GM18508 (cell line): ENCODE data around the gene NDE1.
"Not testable (repeated sequence)": the region's sequence is repeated elsewhere in the genome, so short reads cannot be mapped to it uniquely, and the experiment has no call there.

ENCODE experiments used
- ATAC-seq: cut with Tn5 transposase; IDR thresholded peaks from one replicate; pipeline ENCODE4 v1.9.1; 2021; ENCODE audit warnings: moderate number of reproducible peaks; ENCODE audit not compliant: insufficient read depth, unreplicated experiment

NDE1 gene

GRCh38 chr16:15691046-15691445 lies 41.0 kb downstream of the NDE1 start:
- no peak for ATAC-seq

- ATAC-seq, result not testable (repeated sequence)
Observed at GRCh38 chr16:15692508-15692907, 42.5 kb downstream of the NDE1 start.

GRCh38 chr16:15694499-15694898 lies 44.5 kb downstream of the NDE1 start:
- no peak for ATAC-seq

GRCh38 chr16:15699819-15700218 lies 49.8 kb downstream of the NDE1 start:
- no peak for ATAC-seq

GRCh38 chr16:15701367-15701766 lies 51.3 kb downstream of the NDE1 start:
- ATAC-seq, result no peak

GRCh38 chr16:15701975-15702970 lies 52.2 kb downstream of the NDE1 start:
- ATAC-seq, result no peak

- no peak for ATAC-seq
Observed at GRCh38 chr16:15703029-15703736, 53.1 kb downstream of the NDE1 start.

- ATAC-seq, result no peak
Observed at GRCh38 chr16:15704545-15704987, 54.5 kb downstream of the NDE1 start.

- no peak for ATAC-seq
Observed at GRCh38 chr16:15705064-15705565, 55.1 kb downstream of the NDE1 start.

GRCh38 chr16:15707332-15707731 lies 57.3 kb downstream of the NDE1 start:
- ATAC-seq, result no peak

- no peak for ATAC-seq
Observed at GRCh38 chr16:15708096-15708495, 58.1 kb downstream of the NDE1 start.

GRCh38 chr16:15708997-15709396 lies 59.0 kb downstream of the NDE1 start:
- no peak for ATAC-seq

GRCh38 chr16:15714393-15715172 lies 64.5 kb downstream of the NDE1 start:
- ATAC-seq, result no peak

GRCh38 chr16:15715221-15715620 lies 65.2 kb downstream of the NDE1 start:
- ATAC-seq, result no peak

- no peak for ATAC-seq
Observed at GRCh38 chr16:15716694-15717447, 66.8 kb downstream of the NDE1 start.

GRCh38 chr16:15721018-15721417 lies 71.0 kb downstream of the NDE1 start:
- ATAC-seq, result no peak

- ATAC-seq, result no peak
Observed at GRCh38 chr16:15723808-15724207, 73.8 kb downstream of the NDE1 start.

- ATAC-seq, result no peak
Observed at GRCh38 chr16:15725641-15726240, 75.7 kb downstream of the NDE1 start.

- no peak for ATAC-seq
Observed at GRCh38 chr16:15726715-15727114, 76.7 kb downstream of the NDE1 start.
